ENCODE data around the gene IL20RA. TPM values are rescaled to one million over a fixed set of nuclear protein-coding genes. Genes with fewer than 3 reads are reported as not detected.

IL20RA gene
- total and polyA plus RNA-seq, 2 of the 8 experiments (the other 6 are each of a cell fraction or from before 2014, with no cell fraction given) = 1.3 to 1.7 TPM

Small RNAs within 50 kb of the gene (small RNA-seq; reads per million reads assigned to genes)
- not detected for gene RPL35AP3 (ENCODE audit: insufficient read depth)

Other genes starting within 250 kb of the IL20RA start
- gene PEX7, start 222.4 kb downstream of the IL20RA start, total RNA-seq (2021; fragmentation: NEBNext Ultra II Directional; extraction: Animal tissue kit (Norgen Biotek cat#: 25700)) = 6.4 and 6.7 TPM in 2 replicates
- 10.5 and 11.0 TPM in 2 replicates for gene PEX7, start 222.4 kb downstream of the IL20RA start, polyA plus RNA-seq (2011; rRNA removed)
- 0.39 and 0.57 TPM in 2 replicates for gene SLC35D3, start 122.7 kb downstream of the IL20RA start, total RNA-seq (2021; fragmentation: NEBNext Ultra II Directional; extraction: Animal tissue kit (Norgen Biotek cat#: 25700))
- gene SLC35D3, start 122.7 kb downstream of the IL20RA start, polyA plus RNA-seq (2011; rRNA removed) = 0.27 and 0.74 TPM in 2 replicates
- gene IL22RA2, start 128.7 kb upstream of the IL20RA start, total RNA-seq (2021; fragmentation: NEBNext Ultra II Directional; extraction: Animal tissue kit (Norgen Biotek cat#: 25700)) = not detected in 2 replicates
- gene IL22RA2, start 128.7 kb upstream of the IL20RA start, polyA plus RNA-seq (2011; rRNA removed) = not detected in 2 replicates
- 20.9 and 21.9 TPM in 2 replicates for gene IFNGR1, start 174.4 kb upstream of the IL20RA start, total RNA-seq (2021; fragmentation: NEBNext Ultra II Directional; extraction: Animal tissue kit (Norgen Biotek cat#: 25700))
- gene IFNGR1, start 174.4 kb upstream of the IL20RA start, polyA plus RNA-seq (2011; rRNA removed) = 6.6 and 9.7 TPM in 2 replicates